BJ (cell line): ENCODE data around the gene HK3. TPM values are rescaled to one million over a fixed set of nuclear protein-coding genes. Genes with fewer than 3 reads are reported as not detected.

ENCODE experiments used
- CTCF ChIA-PET: fragments of 350-600 bp; formaldehyde crosslinking; extraction: SDS; loops from one replicate; lab custom pipeline; 2021; ENCODE audit warnings: antibody characterized with exemption, inconsistent platforms; lab: Yijun Ruan, JAX
- POLR2A ChIA-PET: fragments of 300-600 bp; sonication (Branson Sonifier 250); formaldehyde crosslinking; extraction: SDS; loops from one replicate; lab custom pipeline; 2021; ENCODE audit warnings: antibody characterized with exemption; lab: Charles Lee
- DNase-seq: peaks from one replicate; pipeline ENCODE4 v3.0.0-alpha.2; 2011; ENCODE audit warnings: low read depth
- H3K27me3 ChIP-seq: 2 replicates; pipeline ENCODE4 v1.6.0; 2011; ENCODE audit warnings: low read length; ENCODE audit not compliant: control insufficient read depth, insufficient read depth
- H3K36me3 ChIP-seq: 2 replicates; pipeline ENCODE4 v1.5.1; 2011; ENCODE audit warnings: low read length; ENCODE audit not compliant: control insufficient read depth, insufficient read depth
- H3K4me3 ChIP-seq: 2 replicates; pipeline ENCODE4 v1.5.1; 2011; ENCODE audit warnings: low read depth, mild to moderate bottlenecking, control low read depth, low read length
- CTCF ChIP-seq: IDR thresholded peaks from 2 replicates; pipeline ENCODE4 v1.5.1; 2011; ENCODE audit warnings: low read depth, mild to moderate bottlenecking, control low read depth, inconsistent platforms, low read length, moderate library complexity; ENCODE audit not compliant: insufficient read depth
- polyA plus RNA-seq: library from polyadenylated mRNA; depleted of rRNA; stranded (reverse); fragments of >200 nt; gene quantifications from 2 replicates; pipeline ENCODE4 v1.2.3, GENCODE V29; 2011

Gene HK3
- polyA plus RNA-seq, 1 experiment: not detected

GRCh38 chr5:176847148-176847547 is 52.0 kb downstream of the HK3 start:
- POLR2A ChIA-PET: no interaction called here
- CTCF ChIA-PET: no interaction called here

GRCh38 chr5:176846335-176847140 is 52.6 kb downstream of the HK3 start:
- CTCF ChIA-PET: no interaction called here
- no peak overlapping the region for H3K4me3 ChIP-seq
- POLR2A ChIA-PET: no interaction called here
- H3K36me3 ChIP-seq: no peaks in the 10 kb centered on the region
- no peak for DNase-seq
- peaks cover 7% of the 10 kb centered on the region for H3K27me3 ChIP-seq
- TF ChIP-seq CTCF: no peak

More at GRCh38 chr5:176847148-176847547, 52.0 kb downstream of the HK3 start:
- TF ChIP-seq CTCF: no peak
- Histone ChIP-seq H3K36me3 (no peaks in the 10 kb centered on the region), H3K27me3 (peaks cover 7% of the 10 kb centered on the region), H3K4me3 (no peak overlapping the region)
- no peak for DNase-seq

- POLR2A ChIA-PET: no interaction called here
- CTCF ChIA-PET: no interaction called here
- no peak for DNase-seq
- H3K27me3 ChIP-seq: peaks cover 7% of the 10 kb centered on the region
- TF ChIP-seq CTCF: no peak
- no peak overlapping the region for H3K4me3 ChIP-seq
- no peaks in the 10 kb centered on the region for H3K36me3 ChIP-seq
Measured at GRCh38 chr5:176845392-176845713, 53.8 kb downstream of the HK3 start.

- H3K36me3 ChIP-seq: no peaks in the 10 kb centered on the region
- ChIA-PET CTCF (no interaction called here), POLR2A (no interaction called here)
- TF ChIP-seq CTCF: no peak
- no peak for DNase-seq
- peaks cover 7% of the 10 kb centered on the region for H3K27me3 ChIP-seq
- no peak overlapping the region for H3K4me3 ChIP-seq
Measured at GRCh38 chr5:176844706-176845391, 54.3 kb downstream of the HK3 start.

GRCh38 chr5:176844281-176844680 is 54.9 kb downstream of the HK3 start:
- TF ChIP-seq CTCF: no peak
- Histone ChIP-seq H3K27me3 (peaks cover 7% of the 10 kb centered on the region), H3K36me3 (no peaks in the 10 kb centered on the region), H3K4me3 (no peak overlapping the region)
- no peak for DNase-seq
- ChIA-PET POLR2A (no interaction called here), CTCF (interaction anchor here (1.0 kb wide), 1 partner anchor 26 kb away, joined by 3 read pairs; no protein-coding TSS in a partner anchor)
